GM21360 (cell line): Measurements from ENCODE around the gene RIMBP2.

Experiments used
- ATAC-seq: cut with Tn5 transposase; IDR thresholded peaks from one replicate; pipeline ENCODE4 v1.9.1; 2021; ENCODE audit warnings: mild to moderate bottlenecking, moderate library complexity; ENCODE audit not compliant: unreplicated experiment

The RIMBP2 gene

DNA sequence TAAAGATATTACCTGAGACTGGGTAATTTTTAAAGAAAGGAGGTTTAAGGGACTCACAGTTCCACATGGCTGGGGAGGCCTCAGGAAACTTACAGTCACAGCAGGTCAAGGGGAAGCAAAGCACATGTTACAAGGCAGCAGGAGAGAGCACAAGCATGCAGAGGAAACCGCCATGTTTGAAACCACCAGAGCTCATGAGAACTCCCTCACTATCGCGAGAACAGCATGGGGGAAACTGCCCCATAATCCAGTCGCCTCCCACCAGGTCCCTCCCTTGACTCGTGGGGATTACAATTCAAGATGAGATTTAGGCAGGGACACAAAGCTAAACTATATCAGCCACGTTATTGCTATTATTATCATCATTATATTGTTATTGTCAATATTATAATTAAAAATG, 138.7 kb downstream of the RIMBP2 start:
- no peak for ATAC-seq

DNA sequence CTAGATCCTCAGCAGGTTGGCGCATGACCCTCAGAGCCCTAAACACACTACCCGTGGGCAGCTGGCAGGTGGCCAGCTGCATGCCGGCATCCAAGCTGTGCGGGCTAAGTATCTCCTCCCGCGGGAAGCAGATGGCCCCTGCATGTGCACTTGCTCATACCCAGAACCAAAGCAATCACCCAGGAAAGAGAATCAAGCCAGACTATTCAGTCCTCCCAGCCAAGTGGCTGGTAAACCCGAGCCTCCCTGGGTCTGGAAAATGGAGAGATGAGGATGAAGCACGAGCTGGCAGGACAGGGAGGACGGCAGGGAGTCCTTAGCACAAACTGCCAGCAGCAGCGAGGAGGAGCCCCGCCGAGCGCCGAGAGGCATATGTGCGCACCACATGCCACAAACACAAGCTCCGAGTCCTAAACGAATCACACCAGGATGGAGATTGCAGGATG, 139.7 kb downstream of the RIMBP2 start:
- ATAC-seq: no peak

DNA sequence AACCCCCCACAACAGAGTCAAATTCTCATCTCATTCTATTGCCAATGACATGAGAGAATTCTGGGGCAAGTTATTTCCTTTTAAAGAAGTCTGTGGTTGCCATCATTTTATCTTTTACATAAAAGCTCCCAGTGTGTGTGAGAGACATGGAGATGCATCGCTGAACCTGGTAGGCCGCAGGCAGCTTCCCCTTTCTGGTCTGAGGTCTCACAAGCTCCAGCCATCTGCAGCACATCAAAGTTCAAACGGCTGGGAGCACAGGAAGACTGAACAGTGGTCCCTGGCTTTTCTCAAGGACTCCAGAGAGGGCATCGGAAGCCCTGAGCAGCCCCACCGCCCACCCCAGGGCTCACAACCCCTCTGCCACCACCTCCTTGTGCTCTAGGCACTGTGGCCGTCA, 141.7 kb downstream of the RIMBP2 start:
- no peak for ATAC-seq

DNA sequence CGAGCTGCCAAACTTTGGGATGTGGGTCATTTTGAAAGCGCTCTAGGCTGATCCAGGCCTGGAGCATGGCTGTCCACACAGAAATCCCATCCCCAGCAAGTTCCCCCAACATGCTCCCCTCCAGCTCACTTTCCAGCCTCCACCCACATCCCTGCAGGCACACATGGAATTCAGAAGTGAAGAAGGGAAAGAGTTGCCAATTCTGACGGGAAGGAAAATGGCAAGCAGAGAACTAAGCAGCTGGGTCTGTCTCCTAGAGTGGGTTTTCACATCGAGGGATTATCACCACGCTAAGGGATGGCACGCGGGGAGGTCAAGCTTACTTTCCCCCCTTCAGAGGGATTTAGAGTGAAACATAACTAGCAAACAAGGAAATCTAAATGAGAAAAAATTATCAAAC, 142.3 kb downstream of the RIMBP2 start:
- no peak for ATAC-seq

DNA sequence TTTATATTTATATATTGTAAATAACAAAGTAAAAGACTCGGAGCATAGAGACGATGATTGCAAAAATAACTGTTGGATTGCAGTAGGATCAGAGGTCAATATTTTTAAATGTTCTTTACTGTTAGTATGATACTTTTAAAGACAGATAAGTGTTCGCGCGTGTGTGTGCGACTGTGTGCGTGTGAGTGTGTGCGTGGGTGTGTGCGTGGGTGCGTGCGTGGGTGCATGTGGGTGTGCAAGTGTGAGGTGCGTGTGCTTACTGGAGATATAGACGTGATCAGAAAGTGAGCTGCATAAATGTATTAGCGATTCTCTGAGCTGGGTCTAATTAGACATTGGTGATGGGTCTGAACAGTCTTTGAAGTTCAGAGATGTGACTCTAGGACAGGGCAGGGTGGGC, 142.9 kb downstream of the RIMBP2 start:
- no peak for ATAC-seq

DNA sequence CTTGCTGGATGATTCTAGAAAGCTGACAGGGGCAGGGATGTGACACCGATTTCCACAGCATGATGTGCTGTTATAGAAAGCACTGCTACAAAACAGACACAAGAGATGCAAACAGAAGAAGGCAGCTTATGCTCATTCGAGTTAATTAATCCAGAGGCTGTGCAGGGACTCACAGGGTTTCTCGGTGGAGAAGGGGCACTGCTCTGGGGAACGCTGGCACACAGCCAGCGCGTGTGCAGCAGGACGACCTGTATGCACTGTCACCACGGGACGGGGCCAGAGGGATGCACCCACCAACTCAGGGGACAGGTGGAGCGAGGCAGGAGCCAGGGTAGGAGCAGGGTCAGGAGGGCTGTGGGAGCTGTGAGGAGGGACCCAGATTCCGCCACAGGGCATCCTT, 143.5 kb downstream of the RIMBP2 start:
- ATAC-seq: no peak

DNA sequence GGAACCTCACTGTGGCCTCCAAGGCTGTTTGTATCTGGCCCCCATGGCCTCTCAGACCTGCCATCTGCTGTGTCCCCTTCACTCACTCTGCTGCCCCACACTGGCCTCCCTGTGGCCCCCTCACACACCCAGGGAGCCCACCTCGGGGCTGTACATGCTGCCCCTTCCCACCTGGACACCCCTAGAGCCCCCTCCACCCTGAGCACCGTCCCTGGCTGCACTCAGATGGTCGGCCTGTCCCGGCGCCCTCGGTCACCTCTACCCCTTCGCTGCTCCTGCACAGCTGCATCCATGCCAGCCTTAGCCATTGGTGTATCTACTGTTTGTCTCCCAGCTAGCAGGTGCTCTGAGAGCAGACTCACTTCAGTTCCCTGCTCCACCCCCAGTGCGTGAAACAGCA, 144.4 kb downstream of the RIMBP2 start:
- ATAC-seq: no peak

DNA sequence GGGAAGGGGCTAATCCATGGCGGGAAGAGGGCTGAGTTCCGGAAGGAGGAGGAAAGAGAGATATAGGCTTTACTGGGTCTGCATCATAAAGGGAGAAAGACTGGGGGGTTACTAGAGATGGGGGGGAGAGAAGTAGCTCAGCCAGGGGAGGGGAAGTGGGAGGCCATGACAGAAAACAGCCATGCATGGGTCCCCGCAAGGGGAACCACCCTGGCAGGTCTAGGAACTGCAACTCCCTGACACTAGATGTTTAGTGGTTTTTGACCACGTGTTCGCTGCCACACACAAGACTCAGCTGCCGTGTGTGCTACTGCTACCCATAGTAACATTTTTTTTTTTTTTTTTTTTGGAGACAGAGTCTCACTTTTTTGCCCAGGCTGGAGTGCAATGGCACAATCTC, 145.0 kb downstream of the RIMBP2 start:
- no peak for ATAC-seq

DNA sequence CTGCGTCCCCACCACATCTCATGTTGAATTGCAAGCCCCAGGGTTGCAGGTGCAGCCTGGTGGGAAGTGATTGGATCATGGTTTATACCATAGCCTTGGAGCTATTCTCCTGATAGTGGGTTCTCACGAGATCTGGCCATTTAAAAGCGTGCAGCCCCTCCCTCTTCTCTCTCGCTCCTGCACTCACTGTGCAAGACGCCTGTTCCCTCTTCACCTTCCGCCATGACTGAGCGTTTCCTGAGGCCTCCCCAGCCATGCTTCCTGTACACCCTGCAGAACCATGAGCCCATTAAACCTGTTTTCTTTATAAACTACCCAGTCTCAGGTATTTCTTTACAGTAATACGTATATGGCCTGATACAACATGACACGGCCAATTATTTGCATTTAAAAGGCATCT, 146.6 kb downstream of the RIMBP2 start:
- ATAC-seq: no peak

DNA sequence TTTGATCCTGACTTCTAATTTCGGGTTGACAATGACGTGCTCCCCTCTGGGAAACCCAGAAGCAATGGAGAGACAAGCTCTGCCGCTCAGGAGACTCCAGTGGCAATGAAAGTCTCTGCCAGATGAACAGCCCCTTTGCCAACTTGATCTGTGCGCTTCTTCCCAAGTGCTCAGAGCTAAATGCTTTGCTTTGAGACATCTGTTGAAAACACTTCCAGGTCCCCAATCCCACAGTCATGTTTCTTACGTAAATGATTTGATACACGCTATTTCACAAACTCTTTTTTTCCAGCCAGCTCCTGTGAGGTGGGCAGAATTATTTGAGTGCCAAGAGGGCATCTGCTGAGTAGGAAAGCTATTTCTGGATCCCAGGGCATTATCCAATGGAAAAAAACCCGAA, 147.6 kb downstream of the RIMBP2 start:
- ATAC-seq: no peak

DNA sequence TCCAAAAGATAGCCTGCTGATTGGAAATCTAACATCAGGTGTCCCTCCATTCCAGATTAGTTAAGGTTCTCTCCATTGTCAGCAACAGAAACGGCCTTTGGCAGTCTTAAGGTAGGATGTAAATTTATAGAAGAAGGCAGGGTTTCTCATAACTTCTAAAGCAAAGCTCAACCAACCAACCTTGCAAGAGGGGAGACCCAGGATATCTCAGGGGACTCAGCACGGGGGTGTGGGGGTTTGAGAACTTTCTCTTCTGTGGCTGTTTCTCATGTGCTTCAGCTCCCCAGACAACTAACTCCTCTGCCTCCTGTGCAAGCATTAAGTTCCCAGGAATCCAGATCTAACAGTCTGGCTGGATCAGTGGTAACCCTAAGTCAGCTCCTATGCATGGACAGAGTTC, 148.1 kb downstream of the RIMBP2 start:
- no peak for ATAC-seq

DNA sequence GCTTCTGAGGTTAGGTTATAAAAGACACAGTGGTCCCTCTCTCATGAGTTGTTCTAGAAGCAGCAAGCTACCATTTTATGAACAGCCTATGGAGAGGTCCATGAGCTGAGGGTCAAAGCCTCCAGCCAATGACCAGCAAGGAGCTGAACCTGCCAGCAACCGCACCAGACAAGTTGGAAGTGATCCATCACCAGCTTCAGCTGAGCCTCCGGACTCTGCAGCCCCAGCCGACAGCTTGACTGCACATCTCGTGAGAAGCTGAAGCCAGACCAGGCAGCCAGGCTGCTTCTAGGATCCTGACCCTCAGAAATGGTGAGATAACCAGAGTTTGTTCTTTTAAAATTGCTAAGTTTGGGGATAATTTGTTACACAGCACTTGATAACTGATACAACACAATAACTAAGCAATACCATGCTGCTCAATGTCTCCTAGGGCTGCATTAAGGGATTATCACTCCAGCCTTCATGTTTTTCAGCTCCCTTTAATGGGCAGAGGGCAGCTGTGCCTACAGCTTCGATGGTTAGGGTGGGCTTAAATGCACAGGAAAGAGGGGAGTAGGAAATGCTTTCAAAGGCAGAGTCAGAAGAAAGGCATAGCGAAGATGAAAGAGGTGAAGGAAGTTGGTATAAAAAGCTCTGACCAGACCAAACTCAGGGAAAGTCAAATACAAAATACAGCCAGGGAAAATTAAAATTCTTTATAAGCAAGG, 149.5 kb downstream of the RIMBP2 start:
- ATAC-seq: no peak

DNA sequence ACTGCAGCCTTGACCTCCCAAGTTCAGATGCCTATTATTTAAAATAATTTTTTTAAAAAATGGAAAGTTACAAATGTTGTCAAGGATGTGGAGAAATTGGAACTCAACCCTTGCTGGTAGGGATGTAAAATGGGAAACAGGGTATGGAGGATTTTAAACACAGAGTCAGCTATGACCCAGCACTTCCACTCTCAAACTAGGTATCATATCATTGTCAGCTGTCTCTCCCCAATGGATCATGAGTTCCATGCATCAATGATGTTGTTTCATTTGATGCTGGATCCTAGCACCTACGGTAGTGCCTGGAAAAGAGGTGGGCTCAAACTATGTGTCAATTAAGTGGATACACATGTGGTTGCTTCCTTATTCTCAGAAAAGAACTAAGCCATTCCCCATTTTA, 150.9 kb downstream of the RIMBP2 start:
- ATAC-seq: no peak

DNA sequence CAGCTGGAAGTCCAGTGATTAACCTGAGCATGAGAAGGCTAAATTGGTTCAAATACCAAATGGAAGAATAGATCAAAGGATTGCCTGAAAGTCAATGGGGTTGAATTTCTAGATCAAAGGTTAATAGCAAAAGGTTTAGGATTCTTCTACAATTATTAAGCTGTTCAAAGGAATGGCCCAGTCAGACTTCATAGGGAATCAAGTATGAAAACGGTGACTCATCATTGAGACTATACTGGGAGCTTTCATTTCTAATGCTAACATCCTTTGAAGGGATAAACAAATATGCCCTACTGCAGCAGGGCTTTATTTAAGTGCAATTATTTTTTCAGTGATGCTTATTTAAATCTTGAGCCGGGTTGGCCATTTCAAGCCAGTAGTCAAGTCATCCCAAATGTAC, 152.8 kb downstream of the RIMBP2 start:
- no peak for ATAC-seq

DNA sequence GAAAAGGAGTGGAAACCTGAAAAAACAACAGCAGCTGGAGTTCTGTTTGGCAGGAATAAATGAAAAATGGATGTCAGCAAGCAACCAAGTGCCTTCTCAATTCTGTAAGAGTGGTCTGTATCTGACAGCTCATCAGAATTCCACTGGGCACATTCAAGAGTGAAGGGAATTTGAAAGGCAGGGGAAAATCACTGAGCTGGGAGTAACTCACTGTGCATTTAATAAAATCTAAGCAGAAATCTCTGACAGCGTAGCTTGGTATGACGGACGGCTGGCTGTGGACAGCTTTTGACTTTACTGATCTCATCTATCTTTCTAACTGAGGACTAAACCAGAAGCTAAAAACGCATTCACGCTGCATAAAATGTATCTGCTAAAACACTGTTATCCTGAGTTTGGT, 153.4 kb downstream of the RIMBP2 start:
- ATAC-seq: no peak

DNA sequence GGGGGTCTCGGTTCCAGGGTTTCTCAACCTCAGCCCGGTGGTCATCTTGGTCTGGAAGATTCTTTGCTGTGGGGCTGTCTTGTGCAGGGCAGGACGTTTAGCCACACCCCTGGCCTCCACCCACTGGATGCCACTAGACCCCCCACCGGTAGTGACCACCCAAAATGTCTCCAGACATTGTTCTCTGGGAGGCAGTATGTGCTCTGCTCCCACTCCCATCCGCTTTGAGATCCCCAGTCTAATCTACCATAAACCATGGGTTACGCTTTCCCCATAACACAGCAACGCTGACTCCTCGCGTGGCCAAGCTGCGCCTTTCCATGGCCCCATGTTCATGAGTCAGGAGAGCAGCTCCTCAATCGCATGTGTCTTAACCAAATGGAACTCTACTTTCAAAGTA, 155.8 kb downstream of the RIMBP2 start:
- no peak for ATAC-seq

DNA sequence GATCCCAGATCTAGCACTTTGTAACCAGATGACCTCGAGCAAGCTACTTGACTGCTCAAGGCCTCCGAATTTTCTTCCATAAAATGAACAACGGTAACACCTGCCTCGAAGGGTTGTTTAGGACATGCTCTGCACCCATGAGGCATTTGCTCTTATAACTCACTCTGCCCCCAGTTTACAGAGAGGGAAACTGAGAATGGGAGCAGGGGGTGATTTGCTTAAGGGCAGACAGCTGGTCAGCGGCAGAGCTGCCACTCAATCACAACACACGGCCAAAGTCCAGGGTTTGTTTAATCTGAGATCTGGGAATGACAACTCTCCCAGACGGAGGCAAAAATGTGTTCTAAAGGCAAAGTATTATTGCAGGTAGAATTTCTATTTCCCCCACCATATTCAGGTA, 156.3 kb downstream of the RIMBP2 start:
- ATAC-seq: no peak

DNA sequence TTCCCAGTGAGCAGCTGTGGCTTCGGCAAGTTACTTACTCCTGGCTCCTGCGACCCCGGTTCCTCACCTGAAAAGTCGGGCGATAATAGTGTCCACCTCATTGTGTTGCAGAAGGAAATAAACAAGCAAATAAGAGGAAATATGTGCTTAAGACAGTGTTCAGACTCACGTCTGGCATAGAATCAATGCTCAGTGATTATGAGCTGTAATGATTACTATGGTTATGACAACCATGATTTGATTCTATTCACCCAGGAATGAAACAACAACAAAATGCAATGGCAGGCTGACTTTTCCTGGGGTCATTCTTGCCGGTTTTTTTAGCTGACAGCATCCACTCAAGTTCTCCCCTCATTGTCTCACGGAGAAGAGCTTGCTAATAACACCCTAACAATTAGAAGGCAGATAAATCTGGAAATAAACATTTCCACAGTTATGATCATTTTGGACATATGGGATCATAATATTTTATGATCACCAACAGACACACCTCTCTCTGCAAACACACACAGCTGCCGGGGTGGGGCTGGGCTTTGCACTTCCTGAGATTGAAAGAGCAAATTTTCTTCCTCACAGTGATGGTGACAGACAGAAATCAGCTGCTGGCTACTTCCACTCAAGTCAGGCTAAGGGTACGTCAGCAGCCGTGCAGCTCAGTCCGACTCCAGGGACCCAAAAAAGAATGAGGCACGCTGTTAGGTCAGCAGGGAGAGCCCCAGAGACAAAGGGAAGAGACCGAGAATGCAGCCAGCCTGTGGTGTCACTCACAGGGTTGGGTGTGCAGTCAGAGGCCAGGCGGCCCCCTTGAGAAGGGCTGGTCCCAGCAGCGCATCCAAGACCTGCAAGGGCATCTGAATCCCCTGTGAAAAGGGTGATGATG, 158.0 kb downstream of the RIMBP2 start:
- no peak for ATAC-seq

DNA sequence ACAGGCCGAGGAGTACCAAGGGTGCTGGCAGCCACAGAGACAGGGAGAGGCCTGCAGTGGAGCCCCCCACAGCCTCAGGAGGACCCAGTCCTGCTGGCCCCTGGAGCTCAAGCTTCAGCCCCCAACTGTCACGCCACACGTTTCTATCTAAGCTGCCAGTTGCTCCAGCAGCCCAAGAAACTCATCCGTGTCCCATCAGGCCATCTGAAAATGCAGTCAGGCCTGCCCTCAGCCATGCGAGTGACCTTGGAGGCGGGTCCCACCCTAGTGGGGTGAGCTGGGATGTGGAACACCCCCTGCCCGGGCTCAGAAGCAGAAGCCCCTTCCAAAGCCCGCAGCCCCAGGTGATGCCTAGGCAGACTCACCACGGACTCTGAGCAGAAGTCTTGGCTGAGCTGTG, 158.9 kb downstream of the RIMBP2 start:
- ATAC-seq: no peak

DNA sequence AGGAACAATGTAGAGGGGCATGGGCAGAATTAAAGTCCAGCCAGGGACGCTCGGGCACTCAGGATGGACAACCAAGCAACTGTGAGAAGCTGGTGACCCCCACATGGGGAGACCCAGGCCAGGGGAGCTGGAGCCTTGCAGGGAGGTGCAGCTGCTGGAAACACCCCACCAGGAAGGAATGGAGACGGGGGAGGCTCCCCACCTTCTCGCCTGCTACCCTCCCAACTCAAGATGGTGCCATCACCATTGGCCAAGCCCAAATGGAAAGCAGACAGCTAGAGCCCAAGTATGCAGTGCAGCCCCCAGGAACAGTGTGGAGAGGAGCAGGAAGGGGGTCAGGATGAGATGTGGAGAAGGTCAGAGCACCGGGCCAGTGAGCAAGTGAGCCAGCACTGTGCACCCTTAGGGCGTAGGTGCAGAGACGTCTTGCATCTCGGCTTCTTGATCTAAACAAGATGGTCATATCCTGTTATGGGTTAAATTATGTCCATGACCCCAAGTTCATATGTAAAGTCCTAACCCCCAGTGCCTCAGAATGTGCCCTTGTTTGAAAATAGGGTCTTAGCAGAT, 159.5 kb downstream of the RIMBP2 start:
- no peak for ATAC-seq

DNA sequence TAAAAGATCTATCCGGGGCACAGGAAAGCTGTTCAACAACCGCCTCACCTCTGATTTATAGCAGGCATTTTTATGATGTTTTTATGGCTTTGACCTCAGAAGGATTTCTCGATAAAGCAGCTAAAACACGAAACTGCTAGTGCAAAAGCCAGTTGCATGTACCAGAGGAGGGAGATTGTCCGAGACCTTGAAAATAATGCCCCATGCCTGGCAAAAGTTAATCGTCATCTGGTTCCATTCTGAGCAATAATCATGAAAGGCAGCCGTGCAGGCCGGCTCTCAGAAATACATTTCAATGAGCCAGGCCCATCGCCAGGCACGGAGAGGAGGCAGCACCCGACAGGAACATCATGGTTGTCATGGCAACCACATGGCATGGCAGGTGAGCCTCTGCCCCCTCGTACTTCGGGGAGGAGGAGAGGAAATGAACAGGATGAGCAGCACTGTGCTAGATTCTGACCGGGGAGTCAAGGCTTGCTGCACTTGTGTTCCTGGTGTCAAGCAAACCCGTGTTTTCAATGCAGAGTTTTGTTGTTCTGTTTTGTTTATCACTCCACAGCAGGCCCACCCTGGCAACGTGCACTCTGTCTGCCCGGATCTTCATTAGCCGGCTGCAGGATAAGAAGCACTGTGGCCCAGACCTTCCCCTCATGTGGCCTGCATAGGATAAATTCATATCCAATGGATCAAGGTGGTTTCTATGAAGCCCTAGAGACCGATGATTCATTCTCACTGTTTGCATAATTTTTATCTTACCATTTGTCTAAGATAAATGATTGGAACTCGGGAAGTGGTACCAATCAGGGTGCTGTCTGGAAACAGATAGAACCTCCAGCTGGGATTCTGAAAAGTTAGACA, 160.2 kb downstream of the RIMBP2 start:
- no peak for ATAC-seq
